G401.6 (cell line): ENCODE results near the gene MTMR4.
"Not testable (repeated sequence)": the region's sequence is repeated elsewhere in the genome, so short reads cannot be mapped to it uniquely, and the experiment has no call there.

Experiments
- FAIRE-seq: peaks from 2 replicates; lab custom pipeline; 2012; peaks lifted over from hg19 to GRCh38; lab: Jason Lieb, UNC

The MTMR4 gene

GRCh38 chr17:58492238-58493121 lies 22.0 kb downstream of the MTMR4 start:
- FAIRE-seq = no peak

GRCh38 chr17:58491510-58492045 lies 22.9 kb downstream of the MTMR4 start:
- FAIRE-seq = no peak

- no peak for FAIRE-seq
These were observed 26.0 kb downstream of the MTMR4 start for GRCh38 chr17:58488428-58488890.

- FAIRE-seq = no peak
These were observed 26.6 kb downstream of the MTMR4 start, which contains the start of gene HSF5 for GRCh38 chr17:58487589-58488427. Gene HSF5 (minus strand): TSS chr17:58488408. CDS start chr17:58488274, 134 bp downstream.

GRCh38 chr17:58484600-58484999 lies 29.8 kb downstream of the MTMR4 start:
- FAIRE-seq = no peak

GRCh38 chr17:58481798-58482197 lies 32.6 kb downstream of the MTMR4 start:
- FAIRE-seq = not testable (repeated sequence)

GRCh38 chr17:58480090-58480489 lies 34.3 kb downstream of the MTMR4 start:
- no peak for FAIRE-seq

GRCh38 chr17:58476812-58477211 lies 37.6 kb downstream of the MTMR4 start:
- no peak for FAIRE-seq

GRCh38 chr17:58475985-58476384 lies 38.5 kb downstream of the MTMR4 start:
- no peak for FAIRE-seq

GRCh38 chr17:58470356-58470755 lies 44.1 kb downstream of the MTMR4 start:
- FAIRE-seq = no peak

GRCh38 chr17:58468944-58469343 lies 45.5 kb downstream of the MTMR4 start:
- FAIRE-seq = no peak

GRCh38 chr17:58455491-58455890 lies 58.9 kb downstream of the MTMR4 start:
- FAIRE-seq = no peak

GRCh38 chr17:58452738-58453137 lies 61.7 kb downstream of the MTMR4 start:
- FAIRE-seq = no peak

GRCh38 chr17:58447039-58447975 lies 67.1 kb downstream of the MTMR4 start:
- FAIRE-seq = no peak

- FAIRE-seq = no peak
These were observed 68.4 kb downstream of the MTMR4 start for GRCh38 chr17:58446086-58446485.
